ENCODE data around the gene TSC2.

DNA sequence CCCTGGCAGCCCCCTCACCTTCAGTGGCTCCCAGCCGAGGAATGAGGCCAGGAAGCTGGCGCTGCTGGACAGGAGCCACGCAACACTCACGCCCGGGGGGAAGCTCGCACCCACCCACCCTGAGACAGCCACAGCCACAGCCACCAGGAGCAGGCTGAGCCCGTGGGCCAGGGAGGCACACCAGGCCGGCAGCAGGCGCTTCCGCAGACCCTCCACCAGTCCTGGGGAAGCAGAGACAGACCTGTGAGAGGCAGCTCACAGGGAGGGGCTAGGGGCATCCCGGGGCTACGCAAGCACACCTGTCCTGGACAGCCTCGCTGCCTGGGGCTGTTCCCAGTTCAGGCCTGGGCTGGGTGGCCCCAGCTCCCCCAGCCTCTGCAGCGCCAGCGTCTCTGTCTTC lies 46.0 kb downstream of the TSC2 start:
- TF ChIP-seq POLR2A (IDR thresholded peaks at IDR 0.05; ENCODE audit: low read depth, low read length) (no peak), POLR2AphosphoS5 (IDR thresholded peaks at IDR 0.05; ENCODE audit: low read depth, low read length) (no peak)
